Measurements from ENCODE around the gene ACTN4.

DNA sequence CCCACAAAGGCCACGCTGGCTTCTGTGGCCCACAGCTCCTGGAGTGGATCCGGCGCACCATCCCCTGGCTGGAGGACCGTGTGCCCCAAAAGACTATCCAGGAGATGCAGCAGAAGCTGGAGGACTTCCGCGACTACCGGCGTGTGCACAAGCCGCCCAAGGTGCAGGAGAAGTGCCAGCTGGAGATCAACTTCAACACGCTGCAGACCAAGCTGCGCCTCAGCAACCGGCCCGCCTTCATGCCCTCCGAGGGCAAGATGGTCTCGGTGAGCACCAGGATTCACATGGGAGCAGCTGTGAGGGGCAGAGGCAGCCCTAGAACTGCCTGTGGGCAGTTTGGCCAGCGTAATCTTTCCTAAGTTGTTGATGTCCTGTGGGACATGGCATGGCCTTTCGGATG, 69.6 kb downstream of the ACTN4 start:
- TF ChIP-seq CTCF (IDR thresholded peaks at IDR 0.05) (no peak), EZH2 (IDR thresholded peaks at IDR 0.05; ENCODE audit: borderline replicate concordance, insufficient read depth, low read depth, low read length, poor library complexity, severe bottlenecking) (no peak)

Measured in B cell (primary cell).